ENCODE results near the gene GRIK4. TPM values are rescaled to one million over a fixed set of nuclear protein-coding genes. Genes with fewer than 3 reads are reported as not detected.

GRIK4 gene
- total and polyA plus RNA-seq, 12 donors = 0.33 to 4.8 (median 3.0) TPM

DNA sequence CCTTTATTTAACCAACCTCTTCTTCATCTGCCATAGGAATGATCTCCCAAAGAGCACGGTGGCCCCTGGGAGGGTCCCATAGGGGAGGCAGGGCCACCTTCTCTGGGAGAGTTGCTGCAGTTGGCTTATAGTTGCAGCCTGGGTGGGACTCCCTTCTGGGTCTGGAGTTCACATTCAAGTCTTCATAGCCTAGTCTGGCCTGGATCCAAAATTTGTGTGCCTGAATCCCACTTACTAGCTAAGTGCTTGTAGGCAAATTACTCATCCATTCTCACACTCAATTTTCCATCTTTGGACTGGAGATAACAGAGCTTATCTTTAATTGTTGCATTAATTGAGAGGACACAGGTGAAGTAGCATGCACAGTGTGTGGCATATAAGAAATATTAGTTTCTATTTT, 163.6 kb downstream of the GRIK4 start:
- 77 to 92% (median 81%) methylated on average over 1 of the region's 1 CpG for WGBS, 4 donors
- TF ChIP-seq POLR2A (IDR thresholded peaks at IDR 0.05) = no peak
- no peak for TF ChIP-seq CTCF (IDR thresholded peaks at IDR 0.05)
- Histone ChIP-seq H3K9me3 (replicated peaks in 1 of 3) (no peaks in the 10 kb centered on the region), H3K27ac (no peak overlapping the region), H3K4me1 (replicated peaks in 1 of 2) (no peaks in the 10 kb centered on the region), H3K4me3 (no peak overlapping the region), H3K27me3 (no peaks in the 10 kb centered on the region), H3K36me3 (replicated peaks in 1 of 2) (no peaks in the 10 kb centered on the region)
- intact Hi-C loops (cut with DNase I) = no loop called here
- DNase-seq = no peak

GRCh38 chr11:120676991-120677390, 165.4 kb downstream of the GRIK4 start:
- Histone ChIP-seq H3K27me3 (no peaks in the 10 kb centered on the region), H3K27ac (no peak overlapping the region), H3K4me3 (no peak overlapping the region), H3K9me3 (replicated peaks in 1 of 3) (no peaks in the 10 kb centered on the region), H3K4me1 (replicated peaks in 1 of 2) (no peaks in the 10 kb centered on the region), H3K36me3 (replicated peaks in 1 of 2) (no peaks in the 10 kb centered on the region)
- DNase-seq = no peak
- 59 to 94% (median 79%) methylated on average over 4 to 6 of the region's 6 CpGs for WGBS, 4 donors
- no peak for TF ChIP-seq POLR2A (IDR thresholded peaks at IDR 0.05)
- no peak for TF ChIP-seq CTCF (IDR thresholded peaks at IDR 0.05)
- intact Hi-C loops (cut with DNase I) = no loop called here

- H3K9me3 ChIP-seq (replicated peaks in 1 of 3) = no peaks in the 10 kb centered on the region
- no peak overlapping the region for H3K4me3 ChIP-seq
- H3K27ac ChIP-seq = no peak overlapping the region
- intact Hi-C loops (cut with DNase I) = loop anchor here (10.0 kb wide), 2 partner anchors 274 to 346 kb away; partner anchors contain the start of gene ARHGEF12 (in 1 of the 2)
- TF ChIP-seq POLR2A (IDR thresholded peaks at IDR 0.05) (no peak), CTCF (IDR thresholded peaks at IDR 0.05) (no peak)
- no peaks in the 10 kb centered on the region for H3K4me1 ChIP-seq (replicated peaks in 1 of 2)
- DNase-seq = no peak
- WGBS, 4 donors = 89 to 96% (median 94%) methylated on average over 5 of the region's 5 CpGs
- H3K36me3 ChIP-seq (replicated peaks in 1 of 2) = no peaks in the 10 kb centered on the region
- H3K27me3 ChIP-seq = no peaks in the 10 kb centered on the region
These were observed 168.8 kb downstream of the GRIK4 start for GRCh38 chr11:120680322-120680721.

GRCh38 chr11:120681434-120682331, 170.1 kb downstream of the GRIK4 start:
- TF ChIP-seq POLR2A (IDR thresholded peaks at IDR 0.05) = no peak
- TF ChIP-seq CTCF (IDR thresholded peaks at IDR 0.05) = no peak
- Histone ChIP-seq H3K27ac (no peak overlapping the region), H3K36me3 (replicated peaks in 1 of 2) (no peaks in the 10 kb centered on the region), H3K4me3 (no peak overlapping the region), H3K27me3 (no peaks in the 10 kb centered on the region), H3K9me3 (replicated peaks in 1 of 3) (no peaks in the 10 kb centered on the region), H3K4me1 (replicated peaks in 1 of 2) (no peaks in the 10 kb centered on the region)
- no peak for DNase-seq
- WGBS, 4 donors = 71 to 81% (median 76%) methylated on average over 13 to 16 of the region's 16 CpGs
- intact Hi-C loops (cut with DNase I) = loop anchor here (10.0 kb wide), 2 partner anchors 273 to 347 kb away; partner anchors contain the start of gene ARHGEF12 (in 1 of the 2)
